Subcutaneous preadipocyte (primary cell): ENCODE data around the gene C11orf91. TPM values are rescaled to one million over a fixed set of nuclear protein-coding genes. Genes with fewer than 3 reads are reported as not detected.

Source experiments
- total RNA-seq: library from RNA; depleted of rRNA; stranded (reverse); fragments of >200 nt; gene quantifications from 2 replicates; pipeline ENCODE4 v1.2.3, GENCODE V29; 2012

Gene C11orf91, protein sequence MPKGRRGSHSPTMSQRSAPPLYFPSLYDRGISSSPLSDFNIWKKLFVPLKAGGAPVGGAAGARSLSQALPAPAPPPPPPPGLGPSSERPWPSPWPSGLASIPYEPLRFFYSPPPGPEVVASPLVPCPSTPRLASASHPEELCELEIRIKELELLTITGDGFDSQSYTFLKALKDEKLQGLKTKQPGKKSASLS
- 0.20 TPM in 1 of 2 replicates, not detected in the other for total RNA-seq

DNA sequence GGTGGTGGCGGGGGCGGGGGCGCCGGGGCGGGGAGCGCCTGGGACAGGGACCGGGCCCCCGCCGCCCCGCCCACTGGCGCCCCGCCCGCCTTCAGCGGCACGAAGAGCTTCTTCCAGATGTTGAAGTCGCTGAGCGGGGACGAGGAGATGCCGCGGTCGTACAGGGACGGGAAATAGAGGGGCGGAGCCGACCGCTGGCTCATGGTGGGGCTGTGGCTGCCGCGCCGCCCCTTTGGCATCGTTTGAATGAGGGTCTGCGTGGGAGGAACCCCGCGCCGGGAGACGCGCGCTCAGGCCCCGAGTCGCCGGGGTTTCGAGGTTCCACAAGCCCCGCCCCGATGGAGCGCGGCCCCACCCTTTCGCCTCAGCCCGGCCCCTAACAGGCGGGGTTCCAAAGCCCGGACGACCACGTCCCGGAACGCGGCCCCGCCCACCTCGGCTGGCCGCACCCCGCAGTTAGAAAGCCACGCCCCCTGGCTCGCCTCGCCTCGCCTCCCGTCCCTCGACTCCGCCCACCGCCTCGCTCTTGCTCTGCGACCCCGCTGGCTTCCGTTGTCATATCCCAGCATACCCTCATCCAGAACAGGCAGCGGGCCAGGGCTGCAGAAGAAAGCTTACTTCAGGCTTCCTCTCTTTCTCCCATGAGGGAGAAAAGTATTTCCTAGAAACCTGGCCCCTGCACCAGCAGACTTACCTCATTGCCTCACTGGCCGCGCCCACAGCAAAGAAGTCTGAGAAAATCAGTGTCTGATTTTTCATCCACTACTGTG is at the start of gene C11orf91:
Gene C11orf91, minus strand, starts transcription at position 325 of the 770 bp plus-strand sequence. Its CDS starts 86 bp downstream, at position 239.

DNA sequence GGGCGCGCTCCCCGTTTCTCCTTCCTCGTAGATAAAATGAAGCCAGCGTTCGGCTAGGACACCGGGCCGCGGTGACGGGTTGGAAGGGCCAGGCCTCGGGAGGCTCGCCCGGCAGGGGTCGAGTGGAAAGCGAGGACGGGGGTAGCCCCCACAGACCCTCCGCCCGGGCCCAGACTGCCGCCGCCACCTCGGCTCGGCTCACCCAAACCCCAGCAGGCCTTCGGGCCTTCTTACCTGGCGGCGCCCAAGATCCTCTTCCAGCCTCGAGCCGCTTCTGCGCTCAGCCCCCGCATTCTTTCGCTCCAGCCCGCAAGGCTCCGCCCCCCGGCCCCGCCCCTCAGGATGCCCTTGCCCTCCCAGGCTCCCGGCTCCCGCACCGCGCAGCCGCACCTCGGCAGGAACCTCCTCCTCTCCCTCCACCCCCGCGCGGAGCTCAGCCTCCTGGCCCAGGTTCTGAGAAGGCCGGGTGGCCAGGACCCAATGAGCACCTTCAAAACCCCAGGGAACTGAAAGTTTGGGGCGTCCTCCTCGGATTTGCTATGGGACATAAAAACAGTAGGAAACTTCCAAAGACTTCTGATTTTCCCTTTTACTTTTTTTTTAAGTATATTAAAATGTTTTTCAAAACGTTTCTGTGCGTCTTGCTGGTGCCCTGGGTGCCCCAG is 35.7 kb upstream of the C11orf91 start, which contains the start of gene CD59:
Gene CD59, minus strand, starts transcription at position 276 of the 665 bp plus-strand sequence. CDS start 13,978 bp downstream, outside the sequence.

Other genes starting within 250 kb of the C11orf91 start
- 257 and 365 TPM in 2 replicates for gene CD59, start 35.6 kb upstream of the C11orf91 start, total RNA-seq
- gene FBXO3, start 73.7 kb upstream of the C11orf91 start, total RNA-seq = 23.5 and 25.6 TPM in 2 replicates
- gene LMO2, start 191.2 kb upstream of the C11orf91 start, total RNA-seq = under 0.01 and 0.20 TPM in 2 replicates